Esophagus squamous epithelium (tissue), 4 donors: Measurements from ENCODE around the gene EXOC1L.

Experiments used
- CTCF ChIP-seq, 6 experiments: fragments of 450-650 bp in 4 of 6; fragments of 200-600 bp in 2 of 6; sonication (generic) in 2 of 6; IDR thresholded peaks; one replicate each; pipeline ENCODE4 v1.5.1; 2016 to 2019; ENCODE audit warnings: antibody characterized with exemption in 6 of 6, mild to moderate bottlenecking in 4 of 6, moderate library complexity in 4 of 6
- POLR2A ChIP-seq, 4 donors: fragments of 450-650 bp; IDR thresholded peaks; one replicate each; pipeline ENCODE4 v1.6.1; 2017; ENCODE audit warnings: antibody characterized with exemption in 4 of 4, mild to moderate bottlenecking in 4 of 4, moderate library complexity in 3 of 4

GRCh38 chr4:55822329-55822728 lies 2.7 kb downstream of the EXOC1L start:
- TF ChIP-seq CTCF (IDR thresholded peaks at IDR 0.05), result no peak
- TF ChIP-seq POLR2A (IDR thresholded peaks at IDR 0.05), result no peak
